ENCODE results near the gene TRIM40. TPM values are rescaled to one million over a fixed set of nuclear protein-coding genes. Genes with fewer than 3 reads are reported as not detected.

The TRIM40 gene
- total RNA-seq, 1 donor from 2014 or later, result not detected

GRCh38 chr6:30130179-30130679 is 5.7 kb upstream of the TRIM40 start:
- no peak for DNase-seq (ENCODE audit: low spot score)
- H3K27ac Mint-ChIP-seq (ENCODE audit: unreplicated experiment), result no peak overlapping the region
- H3K4me3 Mint-ChIP-seq (ENCODE audit: unreplicated experiment), result no peak overlapping the region
- H3K9me3 Mint-ChIP-seq (ENCODE audit: low read depth), result no peaks in the 10 kb centered on the region
- no peak for TF ChIP-seq CTCF (IDR thresholded peaks at IDR 0.05)
- no peaks in the 10 kb centered on the region for H3K36me3 Mint-ChIP-seq (ENCODE audit: low read depth)
- peaks cover 16% of the 10 kb centered on the region for H3K4me1 Mint-ChIP-seq (ENCODE audit: low read depth)
- peaks cover 63% of the 10 kb centered on the region for H3K27me3 Mint-ChIP-seq (ENCODE audit: low read depth)

GRCh38 chr6:30130887-30131862 is 4.8 kb upstream of the TRIM40 start:
- H3K4me3 Mint-ChIP-seq (ENCODE audit: unreplicated experiment), result no peak overlapping the region
- peaks cover 16% of the 10 kb centered on the region for H3K4me1 Mint-ChIP-seq (ENCODE audit: low read depth)
- H3K27ac Mint-ChIP-seq (ENCODE audit: unreplicated experiment), result peak overlapping the region; percentile 1
- H3K9me3 Mint-ChIP-seq (ENCODE audit: low read depth), result no peaks in the 10 kb centered on the region
- peaks cover 2% of the 10 kb centered on the region for H3K36me3 Mint-ChIP-seq (ENCODE audit: low read depth)
- H3K27me3 Mint-ChIP-seq (ENCODE audit: low read depth), result peaks cover 66% of the 10 kb centered on the region
- DNase-seq (ENCODE audit: low spot score), result no peak
- peak; percentile 100 for TF ChIP-seq CTCF (IDR thresholded peaks at IDR 0.05)

- peaks cover 63% of the 10 kb centered on the region for H3K27me3 Mint-ChIP-seq (ENCODE audit: low read depth)
- peaks cover 16% of the 10 kb centered on the region for H3K4me1 Mint-ChIP-seq (ENCODE audit: low read depth)
- H3K4me3 Mint-ChIP-seq (ENCODE audit: unreplicated experiment), result no peak overlapping the region
- no peaks in the 10 kb centered on the region for H3K9me3 Mint-ChIP-seq (ENCODE audit: low read depth)
- no peak for TF ChIP-seq CTCF (IDR thresholded peaks at IDR 0.05)
- H3K36me3 Mint-ChIP-seq (ENCODE audit: low read depth), result peaks cover 2% of the 10 kb centered on the region
- no peak for DNase-seq (ENCODE audit: low spot score)
- H3K27ac Mint-ChIP-seq (ENCODE audit: unreplicated experiment), result no peak overlapping the region
Observed at GRCh38 chr6:30131947-30132497, 3.9 kb upstream of the TRIM40 start.

- H3K4me1 Mint-ChIP-seq (ENCODE audit: low read depth), result peaks cover 6% of the 10 kb centered on the region
Observed at GRCh38 chr6:30135147-30135546, 793 bp upstream of the TRIM40 start.

More at GRCh38 chr6:30135147-30135546, 793 bp upstream of the TRIM40 start:
- H3K36me3 Mint-ChIP-seq (ENCODE audit: low read depth), result peaks cover 2% of the 10 kb centered on the region
- no peak for TF ChIP-seq CTCF (IDR thresholded peaks at IDR 0.05)
- H3K9me3 Mint-ChIP-seq (ENCODE audit: low read depth), result no peaks in the 10 kb centered on the region
- no peak overlapping the region for H3K4me3 Mint-ChIP-seq (ENCODE audit: unreplicated experiment)
- H3K27me3 Mint-ChIP-seq (ENCODE audit: low read depth), result peaks cover 53% of the 10 kb centered on the region
- no peak overlapping the region for H3K27ac Mint-ChIP-seq (ENCODE audit: unreplicated experiment)
- no peak for DNase-seq (ENCODE audit: low spot score)
